Cardiac muscle cell (in vitro differentiated cells and primary cell): ENCODE results near the gene MYOCD. TPM values are rescaled to one million over a fixed set of nuclear protein-coding genes. Genes with fewer than 3 reads are reported as not detected.
A peak's percentile ranks its signal among the peaks of the same experiment; 100 is the strongest.

Experiments
- DNase-seq, 2 donors: peaks; one replicate each; pipeline versions ENCODE4 v3.0.0 to v3.0.0-alpha.2; 2010 to 2017; ENCODE audit warnings: low read depth in 1 of 2, low spot score in 1 of 2
- H3K27ac ChIP-seq: fragments of 200-600 bp; sonication (generic); 2 replicates; pipeline ENCODE4 v1.5.1; 2016
- H3K27me3 ChIP-seq: fragments of 200-600 bp; sonication (generic); 2 replicates; pipeline ENCODE4 v1.6.0; 2016; ENCODE audit warnings: control low read depth
- H3K36me3 ChIP-seq: fragments of 200-600 bp; sonication (generic); 2 replicates; pipeline ENCODE4 v1.5.1; 2016; ENCODE audit warnings: control low read depth
- H3K4me1 ChIP-seq: fragments of 200-600 bp; sonication (generic); 2 replicates; pipeline ENCODE4 v1.8.1; 2017; ENCODE audit warnings: low read depth, mild to moderate bottlenecking, mixed run types
- H3K4me3 ChIP-seq: fragments of 200-600 bp; sonication (generic); 2 replicates; pipeline ENCODE4 v1.5.1; 2016; ENCODE audit warnings: mild to moderate bottlenecking
- H3K9me3 ChIP-seq: fragments of 200-600 bp; sonication (generic); 2 replicates; pipeline ENCODE4 v1.5.1; 2017; ENCODE audit warnings: low read depth, mild to moderate bottlenecking, control low read depth
- polyA plus RNA-seq: library from polyadenylated mRNA; unstranded; fragments of >200 nt; fragmentation: Nextera tagmentation; extraction: Ambion mirVana; gene quantifications from 2 replicates; pipeline ENCODE4 v1.2.1, GENCODE V29; 2016
- total RNA-seq: library from RNA; depleted of rRNA; stranded (reverse); fragments of >200 nt; gene quantifications from 2 replicates; pipeline ENCODE4 v1.2.3, GENCODE V29; 2016
- TF ChIP-seq, protein P1 (sequence below): IDR thresholded peaks from 2 replicates; pipeline ENCODE4 v1.5.1; 2012; ENCODE audit warnings: low read depth, mild to moderate bottlenecking, low read length

MYOCD gene
- total and polyA plus RNA-seq, 2 experiments from 2014 or later, result 70.8 to 160 TPM

DNA sequence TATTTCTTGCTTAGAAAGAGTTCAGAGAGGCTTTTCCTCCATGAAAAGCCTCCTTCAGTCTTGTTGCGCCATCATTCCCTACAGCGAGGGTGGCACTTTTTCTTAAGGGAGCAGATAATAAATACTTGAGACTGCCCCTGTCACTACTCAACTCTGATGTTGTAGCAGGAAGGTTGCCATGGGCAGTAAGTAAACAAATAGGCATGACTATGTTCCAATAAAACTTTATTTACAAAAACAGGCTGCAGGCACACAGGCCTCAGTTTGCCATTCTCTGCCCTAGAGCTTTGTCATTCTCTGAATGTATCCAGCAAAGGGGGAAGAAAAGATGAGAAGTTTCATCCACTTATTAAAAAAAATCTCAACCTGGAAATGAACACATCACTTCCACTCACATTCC is 60.4 kb downstream of the MYOCD start:
- TF ChIP-seq, protein P1, sequence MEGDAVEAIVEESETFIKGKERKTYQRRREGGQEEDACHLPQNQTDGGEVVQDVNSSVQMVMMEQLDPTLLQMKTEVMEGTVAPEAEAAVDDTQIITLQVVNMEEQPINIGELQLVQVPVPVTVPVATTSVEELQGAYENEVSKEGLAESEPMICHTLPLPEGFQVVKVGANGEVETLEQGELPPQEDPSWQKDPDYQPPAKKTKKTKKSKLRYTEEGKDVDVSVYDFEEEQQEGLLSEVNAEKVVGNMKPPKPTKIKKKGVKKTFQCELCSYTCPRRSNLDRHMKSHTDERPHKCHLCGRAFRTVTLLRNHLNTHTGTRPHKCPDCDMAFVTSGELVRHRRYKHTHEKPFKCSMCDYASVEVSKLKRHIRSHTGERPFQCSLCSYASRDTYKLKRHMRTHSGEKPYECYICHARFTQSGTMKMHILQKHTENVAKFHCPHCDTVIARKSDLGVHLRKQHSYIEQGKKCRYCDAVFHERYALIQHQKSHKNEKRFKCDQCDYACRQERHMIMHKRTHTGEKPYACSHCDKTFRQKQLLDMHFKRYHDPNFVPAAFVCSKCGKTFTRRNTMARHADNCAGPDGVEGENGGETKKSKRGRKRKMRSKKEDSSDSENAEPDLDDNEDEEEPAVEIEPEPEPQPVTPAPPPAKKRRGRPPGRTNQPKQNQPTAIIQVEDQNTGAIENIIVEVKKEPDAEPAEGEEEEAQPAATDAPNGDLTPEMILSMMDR, result no peak
- Histone ChIP-seq H3K9me3 (no peaks in the 10 kb centered on the region), H3K36me3 (peaks cover 31% of the 10 kb centered on the region), H3K27me3 (no peaks in the 10 kb centered on the region), H3K4me3 (no peak overlapping the region), H3K27ac (peak overlapping the region; percentile 98), H3K4me1 (peaks cover 30% of the 10 kb centered on the region)
- no peak for DNase-seq

DNA sequence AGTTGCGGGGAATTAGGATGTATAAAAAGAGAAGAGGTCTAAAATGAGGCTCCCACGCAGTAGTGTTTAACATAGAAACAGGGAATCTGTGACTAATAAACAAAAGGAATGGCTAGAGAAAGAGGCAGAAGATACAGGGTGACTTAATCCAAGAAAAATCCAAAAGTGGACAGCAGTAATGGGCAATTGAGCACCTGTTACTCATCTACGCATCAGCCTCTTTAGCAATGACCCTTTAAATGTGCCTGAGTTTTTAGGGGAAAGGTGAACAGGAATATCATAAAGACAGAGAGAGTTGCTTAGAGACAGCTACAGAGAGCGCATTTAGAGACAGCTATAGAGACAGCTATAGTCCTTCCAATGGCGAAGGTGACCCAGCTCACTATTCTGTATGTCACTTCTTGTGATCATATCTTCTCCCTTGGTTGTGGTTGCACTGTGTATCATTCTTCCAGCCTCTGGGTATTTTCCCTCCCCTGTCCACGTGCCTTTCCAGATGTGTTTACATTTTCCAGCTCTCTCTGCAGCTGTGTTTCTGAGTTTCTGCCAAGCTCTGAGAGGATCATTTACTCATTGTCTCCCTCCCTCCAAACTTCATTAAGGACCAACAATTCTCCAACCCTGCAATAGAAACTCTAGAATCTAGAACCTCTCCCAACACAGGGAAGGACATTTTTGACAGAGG is 61.5 kb downstream of the MYOCD start:
- H3K4me3 ChIP-seq, result no peak overlapping the region
- TF ChIP-seq, protein P1, result no peak

DNA sequence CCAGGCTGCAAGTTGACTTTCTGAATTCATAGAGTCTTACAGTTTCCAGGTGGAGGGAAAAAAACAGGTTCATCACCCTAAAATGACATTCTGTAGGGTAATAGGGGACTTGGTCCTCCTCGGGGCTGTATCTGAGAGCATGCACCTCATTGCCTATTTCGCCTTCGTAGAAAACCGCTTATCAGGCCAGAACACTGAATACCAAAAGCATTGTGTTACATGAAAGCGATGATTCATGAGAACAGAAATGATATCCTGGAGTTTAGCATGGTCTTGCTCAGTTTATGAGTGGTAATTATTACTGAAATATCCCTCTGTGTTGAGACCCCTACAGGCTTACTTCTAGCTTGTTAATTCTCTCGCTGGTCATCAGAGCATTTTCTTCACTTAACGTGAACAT is 62.2 kb downstream of the MYOCD start:
- Histone ChIP-seq H3K4me1 (peaks cover 38% of the 10 kb centered on the region), H3K27ac (peak overlapping the region; percentile 98), H3K36me3 (peaks cover 22% of the 10 kb centered on the region), H3K9me3 (no peaks in the 10 kb centered on the region), H3K4me3 (no peak overlapping the region), H3K27me3 (no peaks in the 10 kb centered on the region)
- peak in 1 of 2 donors; percentile 54 for DNase-seq
- TF ChIP-seq, protein P1, result no peak

More for the DNA sequence above, 61.5 kb downstream of the MYOCD start:
- no peaks in the 10 kb centered on the region for H3K27me3 ChIP-seq
- H3K36me3 ChIP-seq, result peaks cover 28% of the 10 kb centered on the region
- H3K27ac ChIP-seq, result peak overlapping the region; percentile 98
- DNase-seq, result peak in 1 of 2 donors; percentile 52
- no peaks in the 10 kb centered on the region for H3K9me3 ChIP-seq
- peaks cover 38% of the 10 kb centered on the region for H3K4me1 ChIP-seq

DNA sequence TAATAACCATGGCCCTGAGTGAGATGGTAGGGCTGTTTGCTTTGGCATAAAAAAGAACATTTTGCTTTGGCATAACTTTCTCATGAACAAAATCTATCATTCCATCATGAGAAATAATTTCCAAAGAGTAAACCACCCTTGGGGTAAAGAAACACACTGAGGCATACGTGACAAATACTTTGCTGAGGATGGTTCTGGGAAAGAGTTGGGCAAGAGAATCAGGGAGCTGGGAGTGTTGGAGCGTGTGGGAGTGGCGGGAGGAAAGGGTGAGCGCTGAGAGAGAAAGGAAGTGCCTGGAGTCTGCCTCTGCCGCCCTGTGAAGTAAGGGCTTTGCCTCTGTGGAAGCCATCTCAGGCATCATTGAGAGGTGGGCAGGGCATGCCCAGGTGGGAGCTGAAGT is 63.4 kb downstream of the MYOCD start:
- H3K27me3 ChIP-seq, result no peaks in the 10 kb centered on the region
- peak in 1 of 2 donors; percentile 71 for DNase-seq
- peak overlapping the region; percentile 98 for H3K27ac ChIP-seq
- no peak overlapping the region for H3K4me3 ChIP-seq
- TF ChIP-seq, protein P1, result no peak
- H3K36me3 ChIP-seq, result peaks cover 10% of the 10 kb centered on the region
- no peaks in the 10 kb centered on the region for H3K9me3 ChIP-seq
- peaks cover 36% of the 10 kb centered on the region for H3K4me1 ChIP-seq

DNA sequence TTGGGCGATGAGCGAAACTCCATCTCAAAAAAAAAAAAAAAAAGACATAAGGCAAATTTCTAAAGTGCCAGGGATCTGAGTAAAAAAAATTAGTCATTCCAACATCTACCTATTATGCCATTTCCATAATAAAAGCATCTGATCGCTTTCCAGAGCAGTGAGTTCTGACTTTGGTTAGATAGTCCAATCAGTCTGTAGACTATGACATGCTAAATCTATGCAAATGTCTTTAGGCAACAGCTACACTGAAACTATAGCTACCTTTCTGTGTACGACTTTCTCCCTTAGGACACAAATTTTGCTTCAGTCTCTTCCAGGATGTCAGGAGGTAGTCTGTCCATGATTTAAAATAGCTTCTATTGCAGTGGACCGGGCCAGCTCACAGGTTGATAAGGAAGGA is 64.7 kb downstream of the MYOCD start:
- TF ChIP-seq, protein P1, result no peak
- DNase-seq, result no peak
- Histone ChIP-seq H3K9me3 (no peaks in the 10 kb centered on the region), H3K27ac (peak overlapping the region; percentile 98), H3K4me1 (peaks cover 44% of the 10 kb centered on the region), H3K4me3 (no peak overlapping the region), H3K27me3 (no peaks in the 10 kb centered on the region), H3K36me3 (no peaks in the 10 kb centered on the region)
